Psoas muscle (tissue), 8 donors: ENCODE data around the gene SMG1. TPM values are rescaled to one million over a fixed set of nuclear protein-coding genes. Genes with fewer than 3 reads are reported as not detected.
"Not testable (repeated sequence)": the region's sequence is repeated elsewhere in the genome, so short reads cannot be mapped to it uniquely, and the experiment has no call there.

Experiments
- ATAC-seq, 4 donors: fragments of 200-7000 bp; cut with Tn5 transposase; one replicate each; pipeline ENCODE4 v1.9.1; 2020; ENCODE audit warnings: moderate library complexity in 3 of 4, mild to moderate bottlenecking in 2 of 4
- DNase-seq, 2 donors: peaks; one replicate each; pipeline ENCODE4 v3.0.0-alpha.2; 2020
- H3K27ac ChIP-seq: fragments of 200-600 bp; one replicate; pipeline ENCODE4 v1.8.0; 2022
- H3K27me3 ChIP-seq, 3 donors: fragments of 200-600 bp in 1 of 3; one replicate each; pipeline versions ENCODE4 v1.6.1 to v1.8.0; 2013 to 2022; ENCODE audit warnings: low read length in 2 of 3, mild to moderate bottlenecking in 2 of 3, moderate library complexity in 1 of 3; ENCODE audit not compliant: insufficient read depth in 3 of 3
- H3K36me3 ChIP-seq, 2 donors: fragments of 200-600 bp in 1 of 2; one replicate each; pipeline versions ENCODE4 v1.6.1 to v1.8.0; 2013 to 2022; ENCODE audit warnings: low read depth in 1 of 2, mild to moderate bottlenecking in 1 of 2, moderate library complexity in 1 of 2; ENCODE audit not compliant: insufficient read depth in 1 of 2
- H3K4me1 ChIP-seq: fragments of 200-600 bp; one replicate; pipeline ENCODE4 v1.8.0; 2022
- H3K4me3 ChIP-seq: fragments of 200-600 bp; one replicate; pipeline ENCODE4 v1.8.0; 2022; ENCODE audit warnings: mild to moderate bottlenecking
- H3K9me3 ChIP-seq: fragments of 200-600 bp; one replicate; pipeline ENCODE4 v1.8.0; 2022
- WGBS, 3 donors: extraction: QIAGEN DNeasy Blood & Tissue Kit; methylation state at CpG; one replicate each; pipeline versions ENCODE4 v1.1.6 to v1.1.7; 2013; 5-methylcytosine and 5-hydroxymethylcytosine counted together
- intact Hi-C, 2 donors: fragments of 100-400 bp; cut with DNase I; formaldehyde crosslinking; loops; one replicate each; pipeline versions ENCODE4 v1.11.0 to v1.14.2; 2022
- polyA plus RNA-seq, 3 donors: library from polyadenylated mRNA; stranded (reverse); fragments of 200-250 nt; gene quantifications; one replicate each; pipeline ENCODE4 v1.2.3, GENCODE V29; 2013
- total RNA-seq, 4 donors: library from RNA; stranded (reverse); fragmentation: NEBNext Ultra II Directional in 2 of 4; extraction: Animal tissue kit (Norgen Biotek cat#: 25700) in 2 of 4; gene quantifications; one replicate each; pipeline versions ENCODE4 v1.2.1 to v1.2.4, GENCODE V29; 2021 to 2023
- TF ChIP-seq, protein P1 (sequence below): fragments of 200-600 bp; IDR thresholded peaks from one replicate; pipeline ENCODE4 v1.8.0; 2022; ENCODE audit warnings: antibody characterized with exemption
- donor health status: healthy with polysubstance abuse.
- donor health status: DM: no; HTN: no; CAD: no; lungs with moderate emphysema.
- donor health status: Bipolar disorder and iron deficiency.
- donor health status: healthy.
- donor health status: DM: yes; HTN: yes; CAD: no.
- donor health status: DM: no; HTN: no; CAD: no.
- donor health status: DM: no; HTN: no; CAD: no.
- donor health status: DM: yes; HTN: yes; CAD: no.

Gene SMG1
- total and polyA plus RNA-seq, 7 donors: 12.1 to 160 (median 66.1) TPM

GRCh38 chr16:18783430-18784341 is 142.5 kb downstream of the SMG1 start:
- peaks cover 56% of the 10 kb centered on the region for H3K4me1 ChIP-seq
- peaks cover 23 to 64% of the 10 kb centered on the region in 2 donors for H3K36me3 ChIP-seq
- intact Hi-C loops: no loop called here
- 46 to 80% (median 48%) methylated on average over 17 of the region's 17 CpGs for WGBS, 3 donors
- H3K27ac ChIP-seq: peak overlapping the region; percentile 93
- DNase-seq: no peak
- ATAC-seq: no peak
- H3K27me3 ChIP-seq: no peaks in the 10 kb centered on the region
- TF ChIP-seq, protein P1, sequence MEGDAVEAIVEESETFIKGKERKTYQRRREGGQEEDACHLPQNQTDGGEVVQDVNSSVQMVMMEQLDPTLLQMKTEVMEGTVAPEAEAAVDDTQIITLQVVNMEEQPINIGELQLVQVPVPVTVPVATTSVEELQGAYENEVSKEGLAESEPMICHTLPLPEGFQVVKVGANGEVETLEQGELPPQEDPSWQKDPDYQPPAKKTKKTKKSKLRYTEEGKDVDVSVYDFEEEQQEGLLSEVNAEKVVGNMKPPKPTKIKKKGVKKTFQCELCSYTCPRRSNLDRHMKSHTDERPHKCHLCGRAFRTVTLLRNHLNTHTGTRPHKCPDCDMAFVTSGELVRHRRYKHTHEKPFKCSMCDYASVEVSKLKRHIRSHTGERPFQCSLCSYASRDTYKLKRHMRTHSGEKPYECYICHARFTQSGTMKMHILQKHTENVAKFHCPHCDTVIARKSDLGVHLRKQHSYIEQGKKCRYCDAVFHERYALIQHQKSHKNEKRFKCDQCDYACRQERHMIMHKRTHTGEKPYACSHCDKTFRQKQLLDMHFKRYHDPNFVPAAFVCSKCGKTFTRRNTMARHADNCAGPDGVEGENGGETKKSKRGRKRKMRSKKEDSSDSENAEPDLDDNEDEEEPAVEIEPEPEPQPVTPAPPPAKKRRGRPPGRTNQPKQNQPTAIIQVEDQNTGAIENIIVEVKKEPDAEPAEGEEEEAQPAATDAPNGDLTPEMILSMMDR: no peak
- no peaks in the 10 kb centered on the region for H3K9me3 ChIP-seq
- H3K4me3 ChIP-seq: peak overlapping the region; percentile 94

- 81 to 90% (median 85%) methylated on average over 8 of the region's 8 CpGs for WGBS, 3 donors
- intact Hi-C loops: no loop called here
- peaks cover 20 to 57% of the 10 kb centered on the region in 2 donors for H3K36me3 ChIP-seq
Observed at GRCh38 chr16:18782697-18783429, 143.3 kb downstream of the SMG1 start.

GRCh38 chr16:18781232-18781631 is 145.0 kb downstream of the SMG1 start:
- 30 to 60% (median 34%) methylated on average over 3 to 6 of the region's 6 CpGs for WGBS, 3 donors
- H3K9me3 ChIP-seq, DNase-seq, H3K27me3 ChIP-seq, H3K4me3 ChIP-seq, intact Hi-C loops: not testable (repeated sequence)
- peak; percentile 51 to 79 (median 57) for ATAC-seq
- Histone ChIP-seq H3K4me1 (peaks cover 32% of the 10 kb centered on the region), H3K36me3 (peaks cover 13 to 41% of the 10 kb centered on the region in 2 donors), H3K27ac (peak overlapping the region; percentile 16)

More at GRCh38 chr16:18782697-18783429, 143.3 kb downstream of the SMG1 start:
- Histone ChIP-seq H3K27ac (peak overlapping the region; percentile 93), H3K4me3 (no peak overlapping the region), H3K27me3 (no peaks in the 10 kb centered on the region), H3K4me1 (peaks cover 48% of the 10 kb centered on the region), H3K9me3 (no peaks in the 10 kb centered on the region)
- ATAC-seq (no peak), DNase-seq (no peak)
- TF ChIP-seq, protein P1: no peak

DNA sequence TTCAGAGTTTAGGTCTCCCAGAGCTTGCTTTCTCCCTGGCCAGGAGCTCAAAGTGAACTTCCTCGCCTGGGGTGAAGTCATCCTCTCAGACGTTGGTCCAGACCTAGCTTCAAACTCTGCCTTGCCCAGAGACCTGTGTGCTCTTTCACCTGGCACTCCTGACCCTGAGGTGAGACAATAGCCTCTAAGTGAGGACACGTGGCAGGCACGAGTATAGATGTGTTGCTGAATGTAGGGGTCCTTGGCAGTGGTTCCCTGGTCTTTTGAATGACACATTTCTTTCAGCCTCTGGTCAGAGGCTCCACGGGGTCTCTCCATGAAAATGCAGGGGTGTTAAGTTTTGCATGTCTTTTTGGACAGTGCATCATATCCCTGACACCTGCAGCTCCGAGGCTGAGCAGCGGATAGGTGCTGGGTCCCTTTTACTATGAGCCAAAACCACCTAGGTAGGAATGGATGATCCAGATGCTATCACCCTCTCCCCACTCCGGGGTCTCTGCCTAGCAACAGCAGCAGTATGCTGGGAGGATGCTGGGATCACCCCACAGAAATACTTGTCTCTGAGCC is 145.7 kb downstream of the SMG1 start:
- WGBS, 3 donors: 42 to 62% (median 46%) methylated on average over 7 to 8 of the region's 8 CpGs
- Histone ChIP-seq H3K27ac (peak overlapping the region; percentile 41), H3K4me1 (peaks cover 26% of the 10 kb centered on the region), H3K36me3 (peaks cover 13 to 34% of the 10 kb centered on the region in 2 donors)
- ATAC-seq: peak; percentile 14 to 33 (median 26)
- H3K27me3 ChIP-seq, intact Hi-C loops, H3K9me3 ChIP-seq, DNase-seq, H3K4me3 ChIP-seq: not testable (repeated sequence)

DNA sequence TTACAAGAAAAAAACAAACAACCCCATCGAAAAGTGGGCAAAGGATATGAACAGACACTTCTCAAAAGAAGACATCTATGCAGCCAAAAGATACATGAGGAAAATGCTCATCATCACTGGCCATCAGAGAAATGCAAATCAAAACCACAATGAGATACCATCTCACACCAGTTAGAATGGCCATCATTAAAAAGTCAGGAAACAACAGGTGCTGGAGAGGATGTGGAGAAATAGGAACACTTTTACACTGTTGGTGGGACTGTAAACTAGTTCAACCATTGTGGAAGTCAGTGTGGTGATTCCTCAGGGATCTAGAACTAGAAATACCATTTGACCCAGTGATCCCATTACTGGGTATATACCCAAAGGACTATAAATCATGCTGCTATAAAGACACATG is 148.5 kb downstream of the SMG1 start:
- H3K27ac ChIP-seq, H3K36me3 ChIP-seq, intact Hi-C loops, H3K9me3 ChIP-seq, H3K27me3 ChIP-seq, DNase-seq, H3K4me1 ChIP-seq, H3K4me3 ChIP-seq, ATAC-seq: not testable (repeated sequence)
- 94 to 100% (median 100%) methylated on average over 1 of the region's 1 CpG for WGBS, 3 donors

DNA sequence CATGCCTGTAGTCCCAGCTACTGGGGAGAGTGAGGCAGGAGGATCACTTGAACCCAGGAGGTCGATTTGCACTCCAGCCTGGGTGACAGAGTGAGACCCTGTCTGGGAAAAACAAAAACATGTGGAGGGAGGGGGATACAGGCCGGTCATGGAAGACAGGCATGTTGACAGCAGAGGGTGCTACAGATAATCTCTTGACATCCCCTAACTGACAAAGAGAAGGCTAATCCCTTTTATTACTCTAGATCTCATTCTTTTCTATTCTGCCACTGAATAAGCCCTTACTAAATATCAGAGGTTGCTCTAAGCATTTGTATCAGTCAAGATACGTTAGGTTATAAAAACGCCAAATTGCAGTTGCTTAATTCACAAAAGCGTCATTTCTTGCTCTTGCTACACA is 149.9 kb downstream of the SMG1 start:
- H3K9me3 ChIP-seq, H3K36me3 ChIP-seq, H3K27me3 ChIP-seq, DNase-seq, H3K4me3 ChIP-seq, H3K4me1 ChIP-seq, H3K27ac ChIP-seq, ATAC-seq, intact Hi-C loops: not testable (repeated sequence)
- 67 to 90% (median 84%) methylated on average over 5 of the region's 5 CpGs for WGBS, 3 donors

- H3K4me1 ChIP-seq, H3K4me3 ChIP-seq, H3K9me3 ChIP-seq, H3K27ac ChIP-seq, H3K36me3 ChIP-seq, DNase-seq, H3K27me3 ChIP-seq, intact Hi-C loops, ATAC-seq: not testable (repeated sequence)
- 93 to 96% (median 96%) methylated on average over 4 of the region's 4 CpGs for WGBS, 3 donors
Observed at GRCh38 chr16:18774651-18775050, 151.6 kb downstream of the SMG1 start.

- intact Hi-C loops: not testable (repeated sequence)
Observed at GRCh38 chr16:18772171-18772570, 154.0 kb downstream of the SMG1 start.

More at GRCh38 chr16:18772171-18772570, 154.0 kb downstream of the SMG1 start:
- H3K27me3 ChIP-seq, ATAC-seq, H3K27ac ChIP-seq, H3K4me3 ChIP-seq, DNase-seq, H3K4me1 ChIP-seq, H3K9me3 ChIP-seq, H3K36me3 ChIP-seq: not testable (repeated sequence)
- WGBS, 3 donors: 86 to 92% (median 90%) methylated on average over 7 of the region's 7 CpGs
